SK-N-SH (cell line): Measurements from ENCODE around the gene IL12RB1.

ENCODE experiments used
- FOXJ3 ChIP-seq: sonication (generic); formaldehyde crosslinking; IDR thresholded peaks from 2 replicates; pipeline ENCODE4 v1.5.1; 2020; ENCODE audit warnings: mild to moderate bottlenecking, missing genetic modification reagents
- GATA2 ChIP-seq: sonication (generic); formaldehyde crosslinking; IDR thresholded peaks from 2 replicates; pipeline ENCODE4 v1.5.0; 2020; ENCODE audit warnings: mild to moderate bottlenecking, missing genetic modification reagents
- MXI1 ChIP-seq: IDR thresholded peaks from 2 replicates; pipeline ENCODE4 v1.6.1; 2012; ENCODE audit warnings: mild to moderate bottlenecking, low read depth, low read length, improper control_type of control experiment
- POLR2AphosphoS5 ChIP-seq: IDR thresholded peaks from 2 replicates; pipeline ENCODE4 v1.6.1; 2012; ENCODE audit warnings: low read depth, low read length
- TAF1 ChIP-seq: IDR thresholded peaks from 2 replicates; pipeline ENCODE4 v1.6.1; 2012; ENCODE audit warnings: low read depth, mild to moderate bottlenecking, low read length, moderate library complexity, borderline replicate concordance
- TF ChIP-seq, protein P1 (sequence below): IDR thresholded peaks from 2 replicates; pipeline ENCODE4 v1.6.1; 2012; ENCODE audit warnings: mild to moderate bottlenecking, low read depth, low read length, moderate library complexity
- TF ChIP-seq, protein P2 (sequence below): fragments of 200-600 bp; sonication (generic); IDR thresholded peaks from 2 replicates; pipeline ENCODE4 v1.6.1; 2017; ENCODE audit warnings: antibody characterized with exemption, mild to moderate bottlenecking, moderate library complexity
- TF ChIP-seq, protein P3 (sequence below): IDR thresholded peaks from 2 replicates; pipeline ENCODE4 v1.4.0; 2012; ENCODE audit warnings: low read depth

DNA sequence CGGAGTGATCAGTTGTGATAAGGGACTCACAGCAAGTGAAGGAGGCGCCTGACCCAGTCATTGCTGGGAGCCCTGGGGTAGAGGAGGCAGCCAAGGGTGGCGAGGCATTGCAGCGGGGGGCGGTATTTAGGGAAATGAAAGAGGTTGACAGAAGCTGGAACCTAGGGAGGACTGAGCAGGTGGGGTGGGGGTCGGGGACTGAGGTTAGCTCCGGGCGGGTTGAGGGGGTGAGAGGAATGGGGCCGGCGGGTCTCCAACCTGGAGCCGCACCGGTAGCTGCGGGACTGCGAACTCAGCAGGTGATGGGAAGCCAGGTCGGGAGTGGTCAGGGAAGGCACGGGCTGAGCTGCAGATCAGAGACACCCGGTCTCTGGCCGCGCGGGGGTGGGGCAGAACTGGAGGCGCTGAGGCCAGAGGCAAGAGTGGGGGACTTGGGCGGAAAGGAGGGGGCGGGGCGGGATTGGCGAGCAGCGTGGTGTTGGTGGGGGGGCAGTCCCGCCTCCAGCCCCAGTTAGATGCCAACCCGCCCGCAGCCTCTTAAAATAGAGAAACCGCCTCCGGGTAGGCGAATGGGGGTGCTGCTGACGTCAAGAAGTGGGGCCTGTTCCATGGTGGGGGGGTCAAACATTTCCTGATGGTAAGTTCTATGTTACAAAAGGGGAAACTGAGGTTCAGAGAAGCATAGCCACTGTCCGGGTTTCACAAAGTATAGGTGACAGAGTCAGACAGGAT, 12.3 kb upstream of the IL12RB1 start:
- TF ChIP-seq, protein P1, sequence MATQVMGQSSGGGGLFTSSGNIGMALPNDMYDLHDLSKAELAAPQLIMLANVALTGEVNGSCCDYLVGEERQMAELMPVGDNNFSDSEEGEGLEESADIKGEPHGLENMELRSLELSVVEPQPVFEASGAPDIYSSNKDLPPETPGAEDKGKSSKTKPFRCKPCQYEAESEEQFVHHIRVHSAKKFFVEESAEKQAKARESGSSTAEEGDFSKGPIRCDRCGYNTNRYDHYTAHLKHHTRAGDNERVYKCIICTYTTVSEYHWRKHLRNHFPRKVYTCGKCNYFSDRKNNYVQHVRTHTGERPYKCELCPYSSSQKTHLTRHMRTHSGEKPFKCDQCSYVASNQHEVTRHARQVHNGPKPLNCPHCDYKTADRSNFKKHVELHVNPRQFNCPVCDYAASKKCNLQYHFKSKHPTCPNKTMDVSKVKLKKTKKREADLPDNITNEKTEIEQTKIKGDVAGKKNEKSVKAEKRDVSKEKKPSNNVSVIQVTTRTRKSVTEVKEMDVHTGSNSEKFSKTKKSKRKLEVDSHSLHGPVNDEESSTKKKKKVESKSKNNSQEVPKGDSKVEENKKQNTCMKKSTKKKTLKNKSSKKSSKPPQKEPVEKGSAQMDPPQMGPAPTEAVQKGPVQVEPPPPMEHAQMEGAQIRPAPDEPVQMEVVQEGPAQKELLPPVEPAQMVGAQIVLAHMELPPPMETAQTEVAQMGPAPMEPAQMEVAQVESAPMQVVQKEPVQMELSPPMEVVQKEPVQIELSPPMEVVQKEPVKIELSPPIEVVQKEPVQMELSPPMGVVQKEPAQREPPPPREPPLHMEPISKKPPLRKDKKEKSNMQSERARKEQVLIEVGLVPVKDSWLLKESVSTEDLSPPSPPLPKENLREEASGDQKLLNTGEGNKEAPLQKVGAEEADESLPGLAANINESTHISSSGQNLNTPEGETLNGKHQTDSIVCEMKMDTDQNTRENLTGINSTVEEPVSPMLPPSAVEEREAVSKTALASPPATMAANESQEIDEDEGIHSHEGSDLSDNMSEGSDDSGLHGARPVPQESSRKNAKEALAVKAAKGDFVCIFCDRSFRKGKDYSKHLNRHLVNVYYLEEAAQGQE = no peak
- TF ChIP-seq TAF1 (no peak), MXI1 (no peak), POLR2AphosphoS5 (no peak), FOXJ3 (no peak), GATA2 (CRISPR knock-in tag) (no peak)
- TF ChIP-seq, protein P2, sequence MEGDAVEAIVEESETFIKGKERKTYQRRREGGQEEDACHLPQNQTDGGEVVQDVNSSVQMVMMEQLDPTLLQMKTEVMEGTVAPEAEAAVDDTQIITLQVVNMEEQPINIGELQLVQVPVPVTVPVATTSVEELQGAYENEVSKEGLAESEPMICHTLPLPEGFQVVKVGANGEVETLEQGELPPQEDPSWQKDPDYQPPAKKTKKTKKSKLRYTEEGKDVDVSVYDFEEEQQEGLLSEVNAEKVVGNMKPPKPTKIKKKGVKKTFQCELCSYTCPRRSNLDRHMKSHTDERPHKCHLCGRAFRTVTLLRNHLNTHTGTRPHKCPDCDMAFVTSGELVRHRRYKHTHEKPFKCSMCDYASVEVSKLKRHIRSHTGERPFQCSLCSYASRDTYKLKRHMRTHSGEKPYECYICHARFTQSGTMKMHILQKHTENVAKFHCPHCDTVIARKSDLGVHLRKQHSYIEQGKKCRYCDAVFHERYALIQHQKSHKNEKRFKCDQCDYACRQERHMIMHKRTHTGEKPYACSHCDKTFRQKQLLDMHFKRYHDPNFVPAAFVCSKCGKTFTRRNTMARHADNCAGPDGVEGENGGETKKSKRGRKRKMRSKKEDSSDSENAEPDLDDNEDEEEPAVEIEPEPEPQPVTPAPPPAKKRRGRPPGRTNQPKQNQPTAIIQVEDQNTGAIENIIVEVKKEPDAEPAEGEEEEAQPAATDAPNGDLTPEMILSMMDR = no peak
- TF ChIP-seq, protein P3, sequence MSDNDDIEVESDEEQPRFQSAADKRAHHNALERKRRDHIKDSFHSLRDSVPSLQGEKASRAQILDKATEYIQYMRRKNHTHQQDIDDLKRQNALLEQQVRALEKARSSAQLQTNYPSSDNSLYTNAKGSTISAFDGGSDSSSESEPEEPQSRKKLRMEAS = no peak
